PC-3 (cell line): ENCODE measurements around the gene SAMD3. TPM values are rescaled to one million over a fixed set of nuclear protein-coding genes. Genes with fewer than 3 reads are reported as not detected.

ENCODE experiments used
- ATAC-seq: fragments of 200-7000 bp; cut with Tn5 transposase; 2 replicates; pipeline ENCODE4 v1.9.1; 2020; ENCODE audit warnings: mild to moderate bottlenecking, moderate library complexity
- BruUV-seq: library from RNA; stranded (reverse); fragments of 400-500 nt; replicated peaks from 2 replicates; lab custom pipeline; 2021; lab: Mats Ljungman, UMichigan
- CTCF ChIA-PET: fragments of 300-600 bp; sonication (Branson Sonifier 250); formaldehyde crosslinking; loops from one replicate; lab custom pipeline; 2022; ENCODE audit warnings: antibody characterized with exemption; lab: Charles Lee
- POLR2A ChIA-PET: fragments of 300-600 bp; sonication (Branson Sonifier 250); formaldehyde crosslinking; loops from one replicate; lab custom pipeline; 2022; ENCODE audit warnings: antibody characterized with exemption; ENCODE audit not compliant: unreplicated experiment; lab: Charles Lee
- DNase-seq: peaks from one replicate; pipeline ENCODE4 v3.0.0-alpha.2; 2015
- H2AFZ ChIP-seq: fragments of 300-600 bp; sonication (generic); 2 replicates; pipeline ENCODE4 v1.6.0; 2016; ENCODE audit warnings: antibody characterized with exemption, low read length
- H3F3A ChIP-seq: fragments of 300-600 bp; sonication (generic); one replicate; pipeline ENCODE4 v1.6.0; 2017; ENCODE audit warnings: antibody characterized with exemption, low read length, control low read depth, mild to moderate bottlenecking; ENCODE audit not compliant: unreplicated experiment
- H3K27ac ChIP-seq: fragments of 300-600 bp; sonication (generic); 2 replicates; pipeline ENCODE4 v1.5.1; 2016; ENCODE audit warnings: mild to moderate bottlenecking, low read length
- H3K27me3 ChIP-seq: fragments of 300-600 bp; sonication (generic); 2 replicates; pipeline ENCODE4 v1.6.1; 2016; ENCODE audit warnings: low read length, mixed read lengths
- H3K36me3 ChIP-seq: fragments of 300-600 bp; sonication (generic); 2 replicates; pipeline ENCODE4 v1.6.1; 2016; ENCODE audit warnings: low read depth, mixed run types, low read length, mixed read lengths
- H3K4me1 ChIP-seq: fragments of 300-600 bp; sonication (generic); 2 replicates; pipeline ENCODE4 v1.5.1; 2016; ENCODE audit warnings: low read length; ENCODE audit not compliant: insufficient read depth
- H3K4me2 ChIP-seq: fragments of 300-600 bp; sonication (generic); 2 replicates; pipeline ENCODE4 v1.6.0; 2016; ENCODE audit warnings: low read length
- H3K4me3 ChIP-seq: fragments of 300-600 bp; sonication (generic); 2 replicates; pipeline ENCODE4 v1.5.1; 2016; ENCODE audit warnings: mild to moderate bottlenecking, low read length, mixed read lengths
- H3K79me2 ChIP-seq: fragments of 300-600 bp; sonication (generic); 2 replicates; pipeline ENCODE4 v1.6.1; 2017; ENCODE audit warnings: low read length, mixed read lengths
- H3K9ac ChIP-seq: fragments of 300-600 bp; sonication (generic); 2 replicates; pipeline ENCODE4 v1.6.0; 2016; ENCODE audit warnings: mild to moderate bottlenecking, low read length
- H3K9me2 ChIP-seq: fragments of 300-600 bp; sonication (generic); replicated peaks from 2 replicates; pipeline ENCODE4 v1.6.1; 2016; ENCODE audit warnings: mixed run types, low read length, mixed read lengths
- H3K9me3 ChIP-seq: fragments of 300-600 bp; sonication (generic); 2 replicates; pipeline ENCODE4 v1.6.1; 2016; ENCODE audit warnings: low read length, mixed read lengths
- H4K20me1 ChIP-seq: fragments of 300-600 bp; sonication (generic); 2 replicates; pipeline ENCODE4 v1.6.1; 2016; ENCODE audit warnings: low read length, mixed read lengths
- CTCF ChIP-seq: fragments of 300-600 bp; sonication (generic); conservative IDR thresholded peaks from 2 replicates; pipeline ENCODE4 v1.5.1; 2017; ENCODE audit warnings: antibody characterized with exemption, low read depth, mild to moderate bottlenecking, low read length
- EZH2 ChIP-seq: fragments of 300-600 bp; sonication (generic); IDR thresholded peaks from one replicate; pipeline ENCODE4 v1.6.1; 2017; ENCODE audit warnings: antibody characterized with exemption, mild to moderate bottlenecking, low read length; ENCODE audit not compliant: unreplicated experiment
- EZH2phosphoT487 ChIP-seq: fragments of 300-600 bp; sonication (generic); IDR thresholded peaks from 2 replicates; pipeline ENCODE4 v1.6.1; 2018; ENCODE audit warnings: mild to moderate bottlenecking, antibody characterized with exemption, low read length, borderline replicate concordance
- intact Hi-C: fragments of 100-400 bp; cut with micrococcal nuclease; formaldehyde crosslinking; loops from 2 replicates; pipeline ENCODE4 v1.9.0; 2023
- total RNA-seq: library from RNA; depleted of rRNA; stranded (reverse); fragments of >200 nt; gene quantifications from 2 replicates; pipeline ENCODE4 v1.2.3, GENCODE V29; 2014

Gene SAMD3
- total RNA-seq, 1 experiment from 2014 or later, result not detected

GRCh38 chr6:130115036-130115435, 107.7 kb downstream of the SAMD3 start:
- DNase-seq, result no peak
- H3K4me2 ChIP-seq, result no peak overlapping the region
- TF ChIP-seq CTCF, result no peak
- TF ChIP-seq EZH2, result no peak
- TF ChIP-seq EZH2phosphoT487, result no peak

GRCh38 chr6:130113201-130113710, 109.5 kb downstream of the SAMD3 start:
- Histone ChIP-seq H4K20me1 (no peaks in the 10 kb centered on the region), H3K27ac (no peak overlapping the region), H3F3A (no peaks in the 10 kb centered on the region), H3K4me1 (no peaks in the 10 kb centered on the region), H3K4me3 (no peak overlapping the region), H3K36me3 (no peaks in the 10 kb centered on the region), H3K79me2 (no peaks in the 10 kb centered on the region), H3K27me3 (no peaks in the 10 kb centered on the region), H2AFZ (no peak overlapping the region), H3K9me3 (no peaks in the 10 kb centered on the region), H3K4me2 (no peak overlapping the region), H3K9me2 (no peaks in the 10 kb centered on the region), H3K9ac (no peak overlapping the region)
- ChIA-PET POLR2A (no interaction called here), CTCF (no interaction called here)
- BruUV-seq, result no TSS peak
- intact Hi-C loops, result no loop called here
- TF ChIP-seq EZH2phosphoT487 (no peak), EZH2 (no peak), CTCF (no peak)
- ATAC-seq, result no peak
- no peak for DNase-seq

More at GRCh38 chr6:130115036-130115435, 107.7 kb downstream of the SAMD3 start:
- BruUV-seq, result no TSS peak
- H3F3A ChIP-seq, result no peaks in the 10 kb centered on the region
- H3K9ac ChIP-seq, result no peak overlapping the region
- H3K4me1 ChIP-seq, result no peaks in the 10 kb centered on the region
- H3K9me2 ChIP-seq, result no peaks in the 10 kb centered on the region
- no peak for ATAC-seq
- H3K27me3 ChIP-seq, result no peaks in the 10 kb centered on the region
- POLR2A ChIA-PET, result no interaction called here
- intact Hi-C loops, result no loop called here
- no peak overlapping the region for H2AFZ ChIP-seq
- no peaks in the 10 kb centered on the region for H3K36me3 ChIP-seq
- no peaks in the 10 kb centered on the region for H4K20me1 ChIP-seq
- no peak overlapping the region for H3K4me3 ChIP-seq
- H3K9me3 ChIP-seq, result no peaks in the 10 kb centered on the region
- CTCF ChIA-PET, result no interaction called here
- H3K79me2 ChIP-seq, result no peaks in the 10 kb centered on the region
- no peak overlapping the region for H3K27ac ChIP-seq

DNA sequence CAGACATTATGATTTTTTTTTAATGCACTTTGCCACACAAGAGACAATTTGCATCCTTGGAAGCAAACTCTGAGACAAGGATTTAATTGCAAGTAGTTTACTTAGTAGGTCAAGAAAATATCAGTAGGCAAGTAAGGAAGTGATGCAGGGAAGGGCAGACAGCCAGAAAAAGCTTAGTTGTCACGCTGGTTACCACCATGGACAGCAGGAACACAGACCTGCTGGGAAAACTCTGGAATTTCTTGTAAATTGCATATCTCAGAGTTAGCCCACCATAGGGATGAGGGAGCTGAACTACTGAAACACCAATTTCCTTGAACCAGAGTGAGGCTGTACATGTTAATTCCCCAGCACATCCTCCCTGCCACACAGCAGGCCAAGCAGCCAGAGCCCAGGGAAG, 111.7 kb downstream of the SAMD3 start:
- no peak overlapping the region for H3K9ac ChIP-seq
- H3K4me1 ChIP-seq, result no peaks in the 10 kb centered on the region
- intact Hi-C loops, result no loop called here
- H3K4me2 ChIP-seq, result no peak overlapping the region
- H3K9me2 ChIP-seq, result no peaks in the 10 kb centered on the region
- H3K27ac ChIP-seq, result no peak overlapping the region
- no peak for ATAC-seq
- no peak for DNase-seq
- H3F3A ChIP-seq, result no peaks in the 10 kb centered on the region
- no peak overlapping the region for H2AFZ ChIP-seq
- no peaks in the 10 kb centered on the region for H3K79me2 ChIP-seq
- no peaks in the 10 kb centered on the region for H3K27me3 ChIP-seq
- no peak for TF ChIP-seq EZH2
- no peak for TF ChIP-seq CTCF
- no peak for TF ChIP-seq EZH2phosphoT487
- ChIA-PET POLR2A (no interaction called here), CTCF (no interaction called here)
- no peaks in the 10 kb centered on the region for H3K36me3 ChIP-seq
- H4K20me1 ChIP-seq, result no peaks in the 10 kb centered on the region
- H3K9me3 ChIP-seq, result no peaks in the 10 kb centered on the region
- BruUV-seq, result no TSS peak
- H3K4me3 ChIP-seq, result no peak overlapping the region
